Parathyroid adenoma (tissue), 2 donors: ENCODE results near the gene TTC21A.

Source experiments
- H2AFZ ChIP-seq: fragments of 300-600 bp; sonication (generic); one replicate; pipeline ENCODE4 v1.7.0; 2017; ENCODE audit warnings: antibody characterized with exemption, mild to moderate bottlenecking
- H3K27ac ChIP-seq: fragments of 300-600 bp; sonication (generic); one replicate; pipeline ENCODE4 v1.7.0; 2017
- H3K27me3 ChIP-seq: fragments of 300-600 bp; sonication (generic); one replicate; pipeline ENCODE4 v1.7.0; 2017; ENCODE audit warnings: low read length; ENCODE audit not compliant: control insufficient read depth, insufficient read depth
- H3K36me3 ChIP-seq: fragments of 300-600 bp; sonication (generic); one replicate; pipeline ENCODE4 v1.7.0; 2017; ENCODE audit warnings: low read length; ENCODE audit not compliant: control insufficient read depth, insufficient read depth
- H3K4me1 ChIP-seq: fragments of 300-600 bp; sonication (generic); one replicate; pipeline ENCODE4 v1.7.0; 2017; ENCODE audit warnings: control low read depth
- H3K4me2 ChIP-seq: fragments of 300-600 bp; sonication (generic); one replicate; pipeline ENCODE4 v1.7.0; 2017; ENCODE audit warnings: low read length
- H3K4me3 ChIP-seq: fragments of 300-600 bp; sonication (generic); one replicate; pipeline ENCODE4 v1.7.0; 2017; ENCODE audit warnings: low read depth, low read length
- H3K79me2 ChIP-seq: fragments of 300-600 bp; sonication (generic); one replicate; pipeline ENCODE4 v1.7.0; 2017; ENCODE audit warnings: control low read depth
- H3K9ac ChIP-seq: fragments of 300-600 bp; sonication (generic); one replicate; pipeline ENCODE4 v1.7.0; 2017; ENCODE audit warnings: mild to moderate bottlenecking
- H3K9me3 ChIP-seq: fragments of 300-600 bp; sonication (generic); one replicate; pipeline ENCODE4 v1.7.0; 2017; ENCODE audit warnings: low read length; ENCODE audit not compliant: control insufficient read depth
- TF ChIP-seq, protein P1 (sequence below): fragments of 300-600 bp; sonication (generic); IDR thresholded peaks from one replicate; pipeline ENCODE4 v1.7.0; 2017; ENCODE audit warnings: antibody characterized with exemption, mild to moderate bottlenecking
- donor health status: primary hyperparathyroidism.

The TTC21A gene

DNA sequence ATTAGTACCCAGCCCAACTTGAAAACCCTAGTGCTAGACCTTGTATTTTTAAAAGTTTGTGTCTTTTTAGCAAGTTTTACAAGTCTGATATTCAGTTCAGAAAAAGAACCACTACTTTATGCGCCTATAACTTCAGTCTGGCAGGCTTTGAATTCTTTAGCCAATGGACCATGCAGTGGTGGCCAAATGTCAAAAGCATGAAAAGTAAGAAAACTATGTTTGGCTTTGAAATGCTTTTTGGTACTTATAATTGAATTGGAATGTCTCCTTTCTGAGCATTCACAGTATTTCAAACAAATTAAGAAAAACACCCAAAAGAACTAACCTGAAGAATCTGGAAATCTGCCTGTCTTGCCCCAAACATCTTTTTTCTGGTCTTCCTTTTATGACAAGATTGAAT, 42.8 kb upstream of the TTC21A start:
- Histone ChIP-seq H3K27ac (no peak overlapping the region), H3K4me1 (peaks cover 3% of the 10 kb centered on the region), H3K36me3 (no peaks in the 10 kb centered on the region), H3K9ac (no peak overlapping the region), H2AFZ (no peak overlapping the region), H3K4me2 (peak overlapping the region; percentile 9), H3K4me3 (no peak overlapping the region), H3K27me3 (no peaks in the 10 kb centered on the region), H3K79me2 (no peaks in the 10 kb centered on the region), H3K9me3 (no peaks in the 10 kb centered on the region)
- TF ChIP-seq, protein P1, sequence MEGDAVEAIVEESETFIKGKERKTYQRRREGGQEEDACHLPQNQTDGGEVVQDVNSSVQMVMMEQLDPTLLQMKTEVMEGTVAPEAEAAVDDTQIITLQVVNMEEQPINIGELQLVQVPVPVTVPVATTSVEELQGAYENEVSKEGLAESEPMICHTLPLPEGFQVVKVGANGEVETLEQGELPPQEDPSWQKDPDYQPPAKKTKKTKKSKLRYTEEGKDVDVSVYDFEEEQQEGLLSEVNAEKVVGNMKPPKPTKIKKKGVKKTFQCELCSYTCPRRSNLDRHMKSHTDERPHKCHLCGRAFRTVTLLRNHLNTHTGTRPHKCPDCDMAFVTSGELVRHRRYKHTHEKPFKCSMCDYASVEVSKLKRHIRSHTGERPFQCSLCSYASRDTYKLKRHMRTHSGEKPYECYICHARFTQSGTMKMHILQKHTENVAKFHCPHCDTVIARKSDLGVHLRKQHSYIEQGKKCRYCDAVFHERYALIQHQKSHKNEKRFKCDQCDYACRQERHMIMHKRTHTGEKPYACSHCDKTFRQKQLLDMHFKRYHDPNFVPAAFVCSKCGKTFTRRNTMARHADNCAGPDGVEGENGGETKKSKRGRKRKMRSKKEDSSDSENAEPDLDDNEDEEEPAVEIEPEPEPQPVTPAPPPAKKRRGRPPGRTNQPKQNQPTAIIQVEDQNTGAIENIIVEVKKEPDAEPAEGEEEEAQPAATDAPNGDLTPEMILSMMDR, result no peak

- TF ChIP-seq, protein P1, result no peak
- H3K4me1 ChIP-seq, result peaks cover 3% of the 10 kb centered on the region
- H3K27ac ChIP-seq, result no peak overlapping the region
- H3K36me3 ChIP-seq, result no peaks in the 10 kb centered on the region
- no peaks in the 10 kb centered on the region for H3K79me2 ChIP-seq
- H3K9me3 ChIP-seq, result no peaks in the 10 kb centered on the region
- peak overlapping the region; percentile 9 for H3K4me2 ChIP-seq
- no peak overlapping the region for H2AFZ ChIP-seq
- H3K27me3 ChIP-seq, result no peaks in the 10 kb centered on the region
- no peak overlapping the region for H3K4me3 ChIP-seq
- H3K9ac ChIP-seq, result no peak overlapping the region
Observed at GRCh38 chr3:39065197-39065596, 42.3 kb upstream of the TTC21A start.

- H3K36me3 ChIP-seq, result no peaks in the 10 kb centered on the region
- H3K27me3 ChIP-seq, result no peaks in the 10 kb centered on the region
- no peak overlapping the region for H3K9ac ChIP-seq
Observed at GRCh38 chr3:39067286-39067685, 40.2 kb upstream of the TTC21A start.

DNA sequence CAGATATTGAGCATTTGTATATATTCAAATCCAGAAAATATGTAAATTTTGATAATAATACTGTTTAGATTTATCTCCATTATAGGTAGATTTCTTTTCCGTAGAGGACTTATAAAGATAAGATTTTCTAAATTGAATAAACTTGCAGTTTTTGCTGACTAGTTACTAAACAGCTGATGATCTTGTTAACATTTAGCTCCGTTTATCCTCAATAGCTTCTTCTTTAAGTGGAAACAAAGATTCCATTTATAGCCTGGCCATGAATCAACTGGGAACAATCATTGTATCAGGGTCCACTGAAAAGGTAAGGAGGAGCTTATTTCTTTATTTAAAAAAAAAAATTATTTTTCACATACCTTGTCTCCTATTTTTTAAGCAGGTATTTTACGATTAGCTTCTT, 38.9 kb upstream of the TTC21A start:
- Histone ChIP-seq H3K27ac (no peak overlapping the region), H3K4me2 (no peak overlapping the region), H2AFZ (no peak overlapping the region), H3K4me3 (no peak overlapping the region), H3K4me1 (peaks cover 3% of the 10 kb centered on the region), H3K9ac (no peak overlapping the region), H3K9me3 (no peaks in the 10 kb centered on the region), H3K36me3 (no peaks in the 10 kb centered on the region), H3K79me2 (no peaks in the 10 kb centered on the region), H3K27me3 (no peaks in the 10 kb centered on the region)
- TF ChIP-seq, protein P1, result no peak

More at GRCh38 chr3:39067286-39067685, 40.2 kb upstream of the TTC21A start:
- Histone ChIP-seq H3K27ac (no peak overlapping the region), H3K4me2 (no peak overlapping the region), H3K4me1 (peaks cover 3% of the 10 kb centered on the region), H3K9me3 (no peaks in the 10 kb centered on the region), H3K4me3 (no peak overlapping the region), H3K79me2 (no peaks in the 10 kb centered on the region), H2AFZ (no peak overlapping the region)
- TF ChIP-seq, protein P1, result no peak

- Histone ChIP-seq H3K4me3 (no peak overlapping the region), H3K9ac (no peak overlapping the region), H3K9me3 (no peaks in the 10 kb centered on the region), H3K27ac (no peak overlapping the region), H3K36me3 (no peaks in the 10 kb centered on the region), H3K4me2 (no peak overlapping the region), H3K79me2 (no peaks in the 10 kb centered on the region), H3K27me3 (no peaks in the 10 kb centered on the region), H3K4me1 (no peaks in the 10 kb centered on the region), H2AFZ (no peak overlapping the region)
- TF ChIP-seq, protein P1, result no peak
Observed at GRCh38 chr3:39075910-39076309, 31.6 kb upstream of the TTC21A start.
